WTC11 (cell line): ENCODE measurements around the gene CHRM3.

Experiments used
- ATF6 ChIP-seq: sonication (generic); formaldehyde crosslinking; IDR thresholded peaks from 2 replicates; pipeline ENCODE4 v1.8.1; 2023; ENCODE audit warnings: mild to moderate bottlenecking, missing genetic modification reagents
- CTCF ChIP-seq: fragments of 200-600 bp; IDR thresholded peaks from 2 replicates; pipeline ENCODE4 v1.8.0; 2022; ENCODE audit warnings: antibody characterized with exemption
- ETV6 ChIP-seq: sonication (generic); formaldehyde crosslinking; IDR thresholded peaks from 2 replicates; pipeline ENCODE4 v1.8.1; 2022; ENCODE audit warnings: mild to moderate bottlenecking, missing genetic modification reagents
- KAT7 ChIP-seq: sonication (generic); formaldehyde crosslinking; IDR thresholded peaks from 2 replicates; pipeline ENCODE4 v1.8.1; 2023; ENCODE audit warnings: missing genetic modification reagents, mild to moderate bottlenecking, borderline replicate concordance
- MXD4 ChIP-seq: fragments of 250-450 bp; sonication (Bioruptor Pico); IDR thresholded peaks from 2 replicates; pipeline ENCODE4 v1.8.0; 2021; ENCODE audit warnings: mild to moderate bottlenecking, moderate library complexity, borderline replicate concordance
- ZBTB21 ChIP-seq: sonication (generic); formaldehyde crosslinking; IDR thresholded peaks from 2 replicates; pipeline ENCODE4 v1.8.1; 2023; ENCODE audit warnings: mild to moderate bottlenecking, missing genetic modification reagents, borderline replicate concordance
- ZNF317 ChIP-seq: sonication (generic); formaldehyde crosslinking; IDR thresholded peaks from 2 replicates; pipeline ENCODE4 v1.8.1; 2023; ENCODE audit warnings: low read depth, mild to moderate bottlenecking, moderate library complexity, missing genetic modification reagents, borderline replicate concordance

DNA sequence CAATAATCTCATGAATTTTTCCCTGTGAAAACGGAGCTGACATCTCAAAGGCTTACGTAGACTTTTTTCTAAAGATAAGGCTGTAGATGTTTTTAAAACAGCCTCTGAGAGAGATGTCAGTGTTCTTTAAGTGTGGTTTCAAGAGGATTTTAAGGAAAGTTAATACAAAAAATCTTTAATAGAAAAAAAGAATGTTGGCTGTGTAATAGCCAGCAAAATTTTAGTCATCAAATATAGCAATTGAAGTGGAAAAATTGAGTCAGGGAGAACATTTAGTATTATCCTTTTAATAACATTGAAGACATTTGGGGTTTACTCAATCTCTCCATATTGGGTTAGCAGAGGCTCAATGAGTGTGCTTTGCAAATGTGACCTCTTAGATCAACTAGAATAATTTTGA is 38.6 kb upstream of the CHRM3 start:
- TF ChIP-seq CTCF (no peak), MXD4 (no peak), ATF6 (CRISPR knock-in tag) (no peak), ZNF317 (no peak), ZBTB21 (CRISPR knock-in tag) (no peak), ETV6 (CRISPR knock-in tag) (no peak), KAT7 (no peak)
